ENCODE measurements around the gene AHSG. TPM values are rescaled to one million over a fixed set of nuclear protein-coding genes. Genes with fewer than 3 reads are reported as not detected.

AHSG gene
- total RNA-seq, 2 donors from 2014 or later: not detected

- DNase-seq (ENCODE audit: low spot score): no peak
- Histone ChIP-seq H3K27ac (no peak overlapping the region), H3K4me1 (no peaks in the 10 kb centered on the region), H3K36me3 (peaks cover 14% of the 10 kb centered on the region), H3K27me3 (no peaks in the 10 kb centered on the region), H3K9me3 (no peaks in the 10 kb centered on the region), H3K4me3 (no peak overlapping the region)
- no peak for TF ChIP-seq CTCF (IDR thresholded peaks at IDR 0.05)
These were observed 22.8 kb upstream of the AHSG start for GRCh38 chr3:186589856-186590579.

GRCh38 chr3:186590580-186591295, 22.1 kb upstream of the AHSG start:
- Histone ChIP-seq H3K27me3 (no peaks in the 10 kb centered on the region), H3K27ac (no peak overlapping the region), H3K4me1 (no peaks in the 10 kb centered on the region), H3K36me3 (peaks cover 7% of the 10 kb centered on the region), H3K9me3 (no peaks in the 10 kb centered on the region), H3K4me3 (no peak overlapping the region)
- no peak for TF ChIP-seq CTCF (IDR thresholded peaks at IDR 0.05)
- DNase-seq (ENCODE audit: low spot score): no peak

- DNase-seq (ENCODE audit: low spot score): no peak
- Histone ChIP-seq H3K4me1 (no peaks in the 10 kb centered on the region), H3K27ac (no peak overlapping the region), H3K27me3 (no peaks in the 10 kb centered on the region), H3K4me3 (no peak overlapping the region), H3K36me3 (no peaks in the 10 kb centered on the region), H3K9me3 (no peaks in the 10 kb centered on the region)
- TF ChIP-seq CTCF (IDR thresholded peaks at IDR 0.05): no peak
These were observed 20.2 kb upstream of the AHSG start for GRCh38 chr3:186592682-186593081.

GRCh38 chr3:186593862-186594261, 19.0 kb upstream of the AHSG start:
- no peaks in the 10 kb centered on the region for H3K9me3 ChIP-seq
- no peak for TF ChIP-seq CTCF (IDR thresholded peaks at IDR 0.05)
- H3K27ac ChIP-seq: peak overlapping the region in 1 of 2 donors; percentile 50
- peaks cover 0 to 2% of the 10 kb centered on the region in 2 donors for H3K4me1 ChIP-seq
- H3K27me3 ChIP-seq: no peaks in the 10 kb centered on the region
- H3K4me3 ChIP-seq: no peak overlapping the region
- DNase-seq (ENCODE audit: low spot score): no peak
- no peaks in the 10 kb centered on the region for H3K36me3 ChIP-seq

GRCh38 chr3:186594591-186595113, 18.2 kb upstream of the AHSG start:
- no peak overlapping the region for H3K4me3 ChIP-seq
- H3K36me3 ChIP-seq: no peaks in the 10 kb centered on the region
- no peak for TF ChIP-seq CTCF (IDR thresholded peaks at IDR 0.05)

More at GRCh38 chr3:186594591-186595113, 18.2 kb upstream of the AHSG start:
- Histone ChIP-seq H3K9me3 (no peaks in the 10 kb centered on the region), H3K4me1 (peaks cover 0 to 4% of the 10 kb centered on the region in 2 donors), H3K27me3 (no peaks in the 10 kb centered on the region), H3K27ac (peak overlapping the region in 1 of 2 donors; percentile 50)
- DNase-seq (ENCODE audit: low spot score): no peak
